Tibial artery (tissue), 4 donors: ENCODE data around the gene FAM3B.
A peak's percentile ranks its signal among the peaks of the same experiment; 100 is the strongest.

Source experiments
- DNase-seq, 2 donors: peaks; one replicate each; pipeline ENCODE4 v3.0.0-alpha.2; 2019
- H3K27ac ChIP-seq, 2 donors: fragments of 200-600 bp; sonication (generic) in 1 of 2; 1 replicate in 1 of 2; 2 replicates in 1 of 2; pipeline ENCODE4 v1.5.1; 2018 to 2019; ENCODE audit warnings: mild to moderate bottlenecking in 1 of 2
- H3K27me3 ChIP-seq, 2 donors: fragments of 200-600 bp; sonication (generic) in 1 of 2; one replicate each; pipeline versions ENCODE4 v1.5.1 to v1.6.0; 2016 to 2019
- H3K36me3 ChIP-seq, 3 donors: fragments of 200-600 bp; sonication (generic) in 2 of 3; one replicate each; pipeline ENCODE4 v1.5.1; 2016 to 2019; ENCODE audit warnings: mild to moderate bottlenecking in 2 of 3
- H3K4me1 ChIP-seq, 4 donors: fragments of 200-600 bp; sonication (generic) in 2 of 4; 1 replicate in 3 of 4; 2 replicates in 1 of 4; pipeline ENCODE4 v1.5.1; 2016 to 2019
- H3K4me3 ChIP-seq, 2 donors: fragments of 200-600 bp; sonication (generic) in 1 of 2; 1 replicate in 1 of 2; 2 replicates in 1 of 2; pipeline ENCODE4 v1.5.1; 2018 to 2019; ENCODE audit warnings: mild to moderate bottlenecking in 2 of 2
- H3K9me3 ChIP-seq, 3 donors: fragments of 200-600 bp; sonication (generic) in 1 of 3; one replicate each; pipeline ENCODE4 v1.5.1; 2016 to 2019
- CTCF ChIP-seq, 2 experiments: fragments of 200-600 bp in 1 of 2; fragments of 450-650 bp in 1 of 2; IDR thresholded peaks; one replicate each; pipeline ENCODE4 v1.5.1; 2017 to 2019; ENCODE audit warnings: antibody characterized with exemption in 2 of 2, mild to moderate bottlenecking in 1 of 2, moderate library complexity in 1 of 2
- intact Hi-C: fragments of 100-400 bp; cut with DNase I; formaldehyde crosslinking; loops from one replicate; pipeline ENCODE4 v1.15.0; 2023; ENCODE audit warnings: low total_unique reads

Gene FAM3B

GRCh38 chr21:41280115-41280919 lies 36.3 kb upstream of the FAM3B start:
- no peak for DNase-seq
- no peak for TF ChIP-seq CTCF (IDR thresholded peaks at IDR 0.05)
- Histone ChIP-seq H3K9me3 (no peaks in the 10 kb centered on the region), H3K27me3 (no peaks in the 10 kb centered on the region), H3K4me1 (peaks cover 0 to 15% (median 2%) of the 10 kb centered on the region in 4 donors), H3K27ac (no peak overlapping the region), H3K36me3 (peaks cover 3 to 15% (median 14%) of the 10 kb centered on the region in 3 donors), H3K4me3 (no peak overlapping the region)
- intact Hi-C loops = no loop called here

- intact Hi-C loops = loop anchor here (2.0 kb wide), 1 partner anchor 178 kb away; no protein-coding TSS in a partner anchor
These were observed 34.2 kb upstream of the FAM3B start for GRCh38 chr21:41282412-41282811.

GRCh38 chr21:41283211-41283818 lies 33.3 kb upstream of the FAM3B start:
- H3K27me3 ChIP-seq = no peaks in the 10 kb centered on the region
- no peak overlapping the region for H3K27ac ChIP-seq
- H3K4me3 ChIP-seq = no peak overlapping the region
- peaks cover 0 to 10% (median 2%) of the 10 kb centered on the region in 4 donors for H3K4me1 ChIP-seq
- intact Hi-C loops = loop anchor here (2.0 kb wide), 1 partner anchor 177 kb away; no protein-coding TSS in a partner anchor
- no peaks in the 10 kb centered on the region for H3K9me3 ChIP-seq
- TF ChIP-seq CTCF (IDR thresholded peaks at IDR 0.05) = peak; percentile 80 to 83
- no peak for DNase-seq
- H3K36me3 ChIP-seq = no peaks in the 10 kb centered on the region

More at GRCh38 chr21:41282412-41282811, 34.2 kb upstream of the FAM3B start:
- DNase-seq = no peak
- no peak for TF ChIP-seq CTCF (IDR thresholded peaks at IDR 0.05)
- H3K27me3 ChIP-seq = no peaks in the 10 kb centered on the region
- no peak overlapping the region for H3K27ac ChIP-seq
- no peak overlapping the region for H3K4me3 ChIP-seq
- H3K36me3 ChIP-seq = no peaks in the 10 kb centered on the region
- peaks cover 0 to 15% (median 2%) of the 10 kb centered on the region in 4 donors for H3K4me1 ChIP-seq
- H3K9me3 ChIP-seq = no peaks in the 10 kb centered on the region

- TF ChIP-seq CTCF (IDR thresholded peaks at IDR 0.05) = no peak
- no peak for DNase-seq
- H3K9me3 ChIP-seq = no peaks in the 10 kb centered on the region
- intact Hi-C loops = no loop called here
- no peaks in the 10 kb centered on the region for H3K36me3 ChIP-seq
- H3K27ac ChIP-seq = no peak overlapping the region
- peaks cover 0 to 28% of the 10 kb centered on the region in 2 donors for H3K27me3 ChIP-seq
- peaks cover 0 to 7% (median 2%) of the 10 kb centered on the region in 4 donors for H3K4me1 ChIP-seq
- no peak overlapping the region for H3K4me3 ChIP-seq
These were observed 27.2 kb upstream of the FAM3B start for GRCh38 chr21:41289431-41289830.

- peak overlapping the region; percentile 6 to 39 for H3K4me3 ChIP-seq
- intact Hi-C loops = no loop called here
- DNase-seq = no peak
These were observed 26.3 kb upstream of the FAM3B start for GRCh38 chr21:41290106-41290799.

More at GRCh38 chr21:41290106-41290799, 26.3 kb upstream of the FAM3B start:
- peaks cover 0 to 35% of the 10 kb centered on the region in 2 donors for H3K27me3 ChIP-seq
- H3K27ac ChIP-seq = no peak overlapping the region
- no peaks in the 10 kb centered on the region for H3K36me3 ChIP-seq
- H3K4me1 ChIP-seq = peaks cover 0 to 7% (median 2%) of the 10 kb centered on the region in 4 donors
- H3K9me3 ChIP-seq = no peaks in the 10 kb centered on the region
- TF ChIP-seq CTCF (IDR thresholded peaks at IDR 0.05) = no peak
